K562 (cell line): ENCODE results near the gene HOXB6. TPM values are rescaled to one million over a fixed set of nuclear protein-coding genes. Genes with fewer than 3 reads are reported as not detected.

Experiments used
- ATAC-seq: fragments of 200-7000 bp; cut with Tn5 transposase; 3 replicates; pipeline ENCODE4 v1.9.1; 2020; ENCODE audit warnings: moderate library complexity
- BruUV-seq: library from RNA; stranded (reverse); fragments of 400-500 nt; replicated peaks from 2 replicates; lab custom pipeline; 2021; lab: Mats Ljungman, UMichigan
- CTCF ChIA-PET: fragments of 300-600 bp; formaldehyde crosslinking; extraction: SDS; loops from one replicate; lab custom pipeline; 2021; ENCODE audit warnings: low intra/inter-chr PET ratio; lab: Yijun Ruan, JAX
- POLR2A ChIA-PET: fragments of 300-600, 350-650 bp; sonication (Branson Sonifier 250); formaldehyde crosslinking; extraction: SDS; loops from one replicate; lab custom pipeline; 2021; ENCODE audit warnings: antibody characterized with exemption, inconsistent platforms; lab: Yijun Ruan, JAX
- DNase-seq, 4 experiments: peaks; one replicate each; pipeline versions ENCODE4 v3.0.0 to v3.0.0-alpha.2; 2011 to 2018; ENCODE audit warnings: low spot score in 3 of 4, mixed read lengths in 3 of 4; ENCODE audit errors: extremely low read depth in 1 of 4
- FAIRE-seq: peaks from 2 replicates; lab custom pipeline; 2011; peaks lifted over from hg19 to GRCh38; lab: Jason Lieb, UNC
- H2AFZ ChIP-seq: 2 replicates; pipeline ENCODE4 v1.6.0; 2011; ENCODE audit warnings: low read depth, low read length, control low read depth, inconsistent platforms
- H3K27ac ChIP-seq: fragments of 200-600 bp; 3 replicates; pipeline ENCODE4 v1.8.0; 2011; ENCODE audit warnings: low read depth, mild to moderate bottlenecking, control low read depth, inconsistent platforms, low read length, moderate library complexity, mixed read lengths; ENCODE audit errors: extremely low read depth
- H3K27me3 ChIP-seq, 2 experiments: fragments of 300-600 bp in 1 of 2; 2 replicates in 1 of 2; 3 replicates in 1 of 2; pipeline versions ENCODE4 v1.6.0 to v1.8.0; 2011; ENCODE audit warnings: inconsistent platforms in 2 of 2, low read length in 2 of 2, mild to moderate bottlenecking in 1 of 2, mixed read lengths in 1 of 2, moderate library complexity in 1 of 2; ENCODE audit not compliant: control insufficient read depth in 2 of 2, insufficient read depth in 2 of 2
- H3K36me3 ChIP-seq: fragments of 300-600 bp; 3 replicates; pipeline ENCODE4 v1.8.0; 2011; ENCODE audit warnings: mild to moderate bottlenecking, low read length, inconsistent platforms; ENCODE audit not compliant: control insufficient read depth, insufficient read depth
- H3K4me1 ChIP-seq, 2 experiments: fragments of 200-600 bp in 1 of 2; replicated peaks in 1 of 2; 2 replicates in 1 of 2; 3 replicates in 1 of 2; pipeline versions ENCODE4 v1.5.1 to v1.8.0; 2011; ENCODE audit warnings: inconsistent platforms in 2 of 2, low read length in 2 of 2, mild to moderate bottlenecking in 1 of 2, mixed read lengths in 1 of 2, moderate library complexity in 1 of 2; ENCODE audit not compliant: control insufficient read depth in 2 of 2, insufficient read depth in 2 of 2
- H3K4me2 ChIP-seq: 2 replicates; pipeline ENCODE4 v1.6.1; 2011; ENCODE audit warnings: low read length, control low read depth, inconsistent platforms, mixed read lengths; ENCODE audit not compliant: insufficient read depth
- H3K4me3 ChIP-seq: fragments of 200-600 bp; sonication (generic), shearing (Covaris generic); 2 replicates; pipeline ENCODE4 v1.5.1; 2016; ENCODE audit warnings: control low read depth, inconsistent platforms
- H3K79me2 ChIP-seq: fragments of 200-600 bp; 3 replicates; pipeline ENCODE4 v1.8.0; 2011; ENCODE audit warnings: low read length, inconsistent platforms; ENCODE audit not compliant: control insufficient read depth, insufficient read depth
- H3K9ac ChIP-seq, 2 experiments: 2 replicates each; pipeline versions ENCODE4 v1.6.0 to v1.6.1; 2011; ENCODE audit warnings: low read depth in 2 of 2, low read length in 2 of 2, control low read depth in 1 of 2, inconsistent platforms in 1 of 2, mild to moderate bottlenecking in 1 of 2, mixed read lengths in 1 of 2; ENCODE audit not compliant: insufficient read depth in 1 of 2
- H3K9me1 ChIP-seq: one replicate; pipeline ENCODE4 v1.6.0; 2011; ENCODE audit warnings: inconsistent platforms, mild to moderate bottlenecking, low read length, moderate library complexity; ENCODE audit not compliant: control insufficient read depth, insufficient read depth
- H3K9me3 ChIP-seq: replicated peaks from 2 replicates; pipeline ENCODE4 v1.5.1; 2011; ENCODE audit warnings: low read depth, low read length, inconsistent platforms; ENCODE audit not compliant: control insufficient read depth, insufficient read depth
- H4K20me1 ChIP-seq: replicated peaks from 2 replicates; pipeline ENCODE4 v1.6.1; 2011; ENCODE audit warnings: low read length, inconsistent platforms, mixed read lengths; ENCODE audit not compliant: control insufficient read depth, insufficient read depth
- BRCA1 ChIP-seq, 2 experiments: fragments of 450-650 bp in 1 of 2; sonication (generic) in 1 of 2; formaldehyde crosslinking in 1 of 2; IDR thresholded peaks; 2 replicates each; pipeline versions ENCODE4 v1.5.0 to v1.6.1; 2017 to 2020; ENCODE audit warnings: mild to moderate bottlenecking in 1 of 2, missing genetic modification reagents in 1 of 2
- GATAD2A ChIP-seq: fragments of 450-650 bp; IDR thresholded peaks from 2 replicates; pipeline ENCODE4 v1.6.1; 2017
- NFRKB ChIP-seq: fragments of 450-650 bp; IDR thresholded peaks from 2 replicates; pipeline ENCODE4 v1.6.1; 2016; ENCODE audit warnings: low read depth
- PCBP1 ChIP-seq: fragments of 200-400 bp; formaldehyde crosslinking; IDR thresholded peaks from 2 replicates; pipeline ENCODE4 v1.6.1; 2018; ENCODE audit warnings: mild to moderate bottlenecking, low read depth, low read length; ENCODE audit not compliant: poor library complexity, severe bottlenecking
- POLR3G ChIP-seq: IDR thresholded peaks from 2 replicates; pipeline ENCODE4 v1.6.1; 2011; ENCODE audit not compliant: insufficient read length, insufficient replicate concordance; ENCODE audit errors: extremely low read depth
- SPI1 ChIP-seq: IDR thresholded peaks from 2 replicates; pipeline ENCODE4 v1.6.1; 2011; ENCODE audit warnings: low read depth, low read length, control low read depth, borderline replicate concordance
- WGBS: fragments of 100-300 bp; shearing (Covaris generic); methylation state at CpG from one replicate; pipeline ENCODE4 v1.1.6; 2016; ENCODE audit warnings: low coverage, mixed read lengths; ENCODE audit not compliant: insufficient coverage; ENCODE audit errors: missing lambda C conversion rate; 5-methylcytosine and 5-hydroxymethylcytosine counted together
- in situ Hi-C: fragments of 300-500 bp; cut with MboI; formaldehyde crosslinking; loops from 4 replicates; pipeline ENCODE4 v1.15.0; 2018; ENCODE audit warnings: inconsistent platforms, mixed read lengths
- intact Hi-C: fragments of 100-400 bp; cut with micrococcal nuclease; formaldehyde crosslinking; loops from 2 replicates; pipeline ENCODE4 v1.14.2; 2022
- polyA plus RNA-seq, 8 experiments: library from polyadenylated mRNA; depleted of rRNA in 4 of 8; stranded (reverse) in 5 of 8; unstranded in 3 of 8; fragments of >200 nt; fragmentation: Nextera tagmentation in 2 of 8; fragmentation: Illumina TruSeq in 1 of 8; extraction: Ambion mirVana in 2 of 8; extraction: Trizol in 1 of 8; gene quantifications; 2 replicates each; pipeline versions ENCODE4 v1.2.1 to v1.2.3, GENCODE V29; 2011 to 2014; ENCODE audit warnings: inconsistent platforms in 1 of 8, missing spikeins in 1 of 8
- total RNA-seq, 7 experiments: library from RNA; depleted of rRNA in 6 of 7; stranded (reverse); fragments of >200 nt in 6 of 7; fragmentation: Illumina TruSeq in 2 of 7; extraction: Trizol in 2 of 7; gene quantifications; 2 replicates each; pipeline versions ENCODE4 v1.2.1 to v1.2.3, GENCODE V29; 2011 to 2021; ENCODE audit warnings: low replicate concordance in 1 of 7
- TF ChIP-seq, protein P1 (sequence below): fragments of 450-650 bp; IDR thresholded peaks from 2 replicates; pipeline ENCODE4 v1.6.1; 2016; ENCODE audit warnings: antibody characterized with exemption
- TF ChIP-seq, protein P2 (sequence below), 3 experiments: fragments of 200-800 bp in 1 of 3; sonication (Bioruptor generic) in 1 of 3; sonication (generic) in 1 of 3; formaldehyde crosslinking in 1 of 3; IDR thresholded peaks; 2 replicates each; pipeline versions ENCODE4 v1.6.1 to v1.8.0; 2016 to 2022; ENCODE audit warnings: mild to moderate bottlenecking in 2 of 3, missing compliant biosample characterization in 2 of 3, missing genetic modification characterization in 2 of 3, missing genetic modification reagents in 1 of 3
- TF ChIP-seq, protein P3 (sequence below): sonication (generic); formaldehyde crosslinking; IDR thresholded peaks from 2 replicates; pipeline ENCODE4 v1.8.1; 2023; ENCODE audit warnings: mild to moderate bottlenecking, missing genetic modification reagents
- TF ChIP-seq, protein P4 (sequence below): sonication (generic); formaldehyde crosslinking; IDR thresholded peaks from 2 replicates; pipeline ENCODE4 v1.4.0; 2020; ENCODE audit warnings: mild to moderate bottlenecking, missing genetic modification reagents
- TF ChIP-seq, protein P5 (sequence below), 2 experiments: fragments of 250-450 bp in 1 of 2; fragments of 450-650 bp in 1 of 2; sonication (Bioruptor Pico) in 1 of 2; IDR thresholded peaks; 2 replicates each; pipeline versions ENCODE4 v1.6.1 to v1.8.0; 2016 to 2021; ENCODE audit warnings: mild to moderate bottlenecking in 2 of 2, moderate library complexity in 2 of 2, missing compliant biosample characterization in 1 of 2, missing genetic modification characterization in 1 of 2

The HOXB6 gene
- total and polyA plus RNA-seq, 9 of the 15 experiments (the other 6 are each of a cell fraction or from before 2014, with no cell fraction given), result 1.2 to 14.8 (median 4.9) TPM

DNA sequence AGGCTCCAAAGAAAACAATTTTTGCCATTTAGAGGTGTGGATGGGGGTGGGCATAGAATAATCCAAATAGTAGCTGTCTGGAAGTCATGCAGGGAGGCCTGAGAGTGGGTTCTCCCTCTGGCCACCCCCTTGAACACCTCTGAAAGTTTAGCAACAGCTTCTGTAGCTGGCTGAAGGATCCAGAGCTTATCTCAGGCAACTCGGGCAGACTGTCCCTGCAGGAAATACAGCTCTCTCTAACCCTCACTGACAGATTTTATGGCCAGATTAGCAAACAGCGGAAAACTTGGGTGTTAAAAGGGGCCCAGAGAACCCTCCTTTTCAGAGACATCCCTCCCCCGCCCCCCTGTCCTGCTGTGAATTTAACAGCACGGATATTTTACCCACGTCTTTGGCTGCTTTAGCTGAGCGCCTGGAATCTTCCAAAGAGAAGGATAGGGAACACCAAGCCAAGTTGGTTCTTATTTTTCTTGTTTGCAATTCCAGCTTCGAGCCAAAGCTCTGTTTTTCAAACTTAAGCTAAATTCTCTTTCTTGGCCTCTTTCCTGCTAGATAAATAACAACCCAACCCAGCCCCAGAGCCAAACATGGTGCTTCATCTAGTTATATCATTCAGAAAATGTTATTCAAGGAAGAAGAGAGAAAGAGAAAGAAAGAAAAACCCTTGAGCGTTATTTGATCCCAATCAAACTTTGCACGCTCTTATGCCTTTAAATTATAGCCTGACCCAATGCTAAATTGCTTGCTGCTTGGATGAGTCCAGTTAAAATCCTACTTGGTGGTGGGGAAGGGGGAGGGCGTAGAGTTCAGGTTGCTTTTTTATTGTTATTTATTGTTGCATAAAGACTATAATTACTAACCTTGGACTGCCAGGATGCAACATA, 57.6 kb downstream of the HOXB6 start:
- H3K36me3 ChIP-seq, result peaks cover 45% of the 10 kb centered on the region; the same call in 2 of the 3 replicates
- H3K4me1 ChIP-seq, result peaks cover 36 to 40% of the 10 kb centered on the region in 2 experiments
- no peaks in the 10 kb centered on the region for H3K27me3 ChIP-seq
- POLR2A ChIA-PET, result interaction anchor here (0.6 to 2.2 kb wide), 24 partner anchors 8 to 298 kb away, joined by 3 to 12 read pairs (median 5); no protein-coding TSS in a partner anchor
- BruUV-seq, result TSS peak; percentile 26
- peaks cover 76% of the 10 kb centered on the region for H3K79me2 ChIP-seq
- peak overlapping the region; percentile 82 to 93; a peak in 3 of 4 replicates for H3K9ac ChIP-seq
- no peaks in the 10 kb centered on the region for H3K9me1 ChIP-seq
- peak overlapping the region; percentile 95 for H3K27ac ChIP-seq
- peak overlapping the region; percentile 81 for H3K4me2 ChIP-seq
- H4K20me1 ChIP-seq, result no peaks in the 10 kb centered on the region
- no peaks in the 10 kb centered on the region for H3K9me3 ChIP-seq
- ATAC-seq (peak; percentile 63), DNase-seq (peak; percentile 58 to 94 (median 74)), FAIRE-seq (peak; percentile 99)
- in situ Hi-C loops (no loop called here), intact Hi-C loops (loop anchor here (1.0 to 2.0 kb wide), 2 partner anchors 32 to 80 kb away; partner anchors contain the start of gene HOXB9)
- H2AFZ ChIP-seq, result peak overlapping the region; percentile 73; the same call in 1 of the 2 replicates
- 2% methylated on average over 10 of the region's 10 CpGs for WGBS
- H3K4me3 ChIP-seq, result peak overlapping the region; percentile 36
- CTCF ChIA-PET, result no interaction called here
- no peak for TF ChIP-seq PCBP1
- TF ChIP-seq POLR3G, result no peak
- no peak for TF ChIP-seq BRCA1 (IDR thresholded peaks at IDR 0.05)
- TF ChIP-seq BRCA1 (CRISPR knock-in tag; IDR thresholded peaks at IDR 0.05), result no peak
- TF ChIP-seq, protein P1, sequence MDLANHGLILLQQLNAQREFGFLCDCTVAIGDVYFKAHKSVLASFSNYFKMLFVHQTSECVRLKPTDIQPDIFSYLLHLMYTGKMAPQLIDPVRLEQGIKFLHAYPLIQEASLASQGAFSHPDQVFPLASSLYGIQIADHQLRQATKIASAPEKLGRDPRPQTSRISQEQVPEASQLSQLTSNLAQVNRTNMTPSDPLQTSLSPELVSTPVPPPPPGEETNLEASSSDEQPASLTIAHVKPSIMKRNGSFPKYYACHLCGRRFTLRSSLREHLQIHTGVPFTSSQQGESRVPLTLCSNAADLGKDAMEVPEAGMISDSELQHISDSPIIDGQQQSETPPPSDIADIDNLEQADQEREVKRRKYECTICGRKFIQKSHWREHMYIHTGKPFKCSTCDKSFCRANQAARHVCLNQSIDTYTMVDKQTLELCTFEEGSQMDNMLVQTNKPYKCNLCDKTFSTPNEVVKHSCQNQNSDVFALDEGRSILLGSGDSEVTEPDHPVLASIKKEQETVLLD, result peak; percentile 58; the same call in 1 of the 2 replicates
- TF ChIP-seq, protein P2, sequence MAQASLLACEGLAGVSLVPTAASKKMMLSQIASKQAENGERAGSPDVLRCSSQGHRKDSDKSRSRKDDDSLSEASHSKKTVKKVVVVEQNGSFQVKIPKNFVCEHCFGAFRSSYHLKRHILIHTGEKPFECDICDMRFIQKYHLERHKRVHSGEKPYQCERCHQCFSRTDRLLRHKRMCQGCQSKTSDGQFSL (CRISPR knock-in tag; IDR thresholded peaks at IDR 0.05), result 0 out of 2 replicates have a peak, but pooled peaks have one; percentile 32
- TF ChIP-seq, protein P2 (tag; IDR thresholded peaks at IDR 0.05), result 0 out of 4 replicates have a peak, but pooled peaks of 1 of the 2 experiments have one; percentile 12
- TF ChIP-seq, protein P3, sequence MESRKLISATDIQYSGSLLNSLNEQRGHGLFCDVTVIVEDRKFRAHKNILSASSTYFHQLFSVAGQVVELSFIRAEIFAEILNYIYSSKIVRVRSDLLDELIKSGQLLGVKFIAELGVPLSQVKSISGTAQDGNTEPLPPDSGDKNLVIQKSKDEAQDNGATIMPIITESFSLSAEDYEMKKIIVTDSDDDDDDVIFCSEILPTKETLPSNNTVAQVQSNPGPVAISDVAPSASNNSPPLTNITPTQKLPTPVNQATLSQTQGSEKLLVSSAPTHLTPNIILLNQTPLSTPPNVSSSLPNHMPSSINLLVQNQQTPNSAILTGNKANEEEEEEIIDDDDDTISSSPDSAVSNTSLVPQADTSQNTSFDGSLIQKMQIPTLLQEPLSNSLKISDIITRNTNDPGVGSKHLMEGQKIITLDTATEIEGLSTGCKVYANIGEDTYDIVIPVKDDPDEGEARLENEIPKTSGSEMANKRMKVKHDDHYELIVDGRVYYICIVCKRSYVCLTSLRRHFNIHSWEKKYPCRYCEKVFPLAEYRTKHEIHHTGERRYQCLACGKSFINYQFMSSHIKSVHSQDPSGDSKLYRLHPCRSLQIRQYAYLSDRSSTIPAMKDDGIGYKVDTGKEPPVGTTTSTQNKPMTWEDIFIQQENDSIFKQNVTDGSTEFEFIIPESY (CRISPR knock-in tag), result no peak
- TF ChIP-seq, protein P4, sequence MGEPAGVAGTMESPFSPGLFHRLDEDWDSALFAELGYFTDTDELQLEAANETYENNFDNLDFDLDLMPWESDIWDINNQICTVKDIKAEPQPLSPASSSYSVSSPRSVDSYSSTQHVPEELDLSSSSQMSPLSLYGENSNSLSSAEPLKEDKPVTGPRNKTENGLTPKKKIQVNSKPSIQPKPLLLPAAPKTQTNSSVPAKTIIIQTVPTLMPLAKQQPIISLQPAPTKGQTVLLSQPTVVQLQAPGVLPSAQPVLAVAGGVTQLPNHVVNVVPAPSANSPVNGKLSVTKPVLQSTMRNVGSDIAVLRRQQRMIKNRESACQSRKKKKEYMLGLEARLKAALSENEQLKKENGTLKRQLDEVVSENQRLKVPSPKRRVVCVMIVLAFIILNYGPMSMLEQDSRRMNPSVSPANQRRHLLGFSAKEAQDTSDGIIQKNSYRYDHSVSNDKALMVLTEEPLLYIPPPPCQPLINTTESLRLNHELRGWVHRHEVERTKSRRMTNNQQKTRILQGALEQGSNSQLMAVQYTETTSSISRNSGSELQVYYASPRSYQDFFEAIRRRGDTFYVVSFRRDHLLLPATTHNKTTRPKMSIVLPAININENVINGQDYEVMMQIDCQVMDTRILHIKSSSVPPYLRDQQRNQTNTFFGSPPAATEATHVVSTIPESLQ (CRISPR knock-in tag), result no peak
- TF ChIP-seq, protein P5, sequence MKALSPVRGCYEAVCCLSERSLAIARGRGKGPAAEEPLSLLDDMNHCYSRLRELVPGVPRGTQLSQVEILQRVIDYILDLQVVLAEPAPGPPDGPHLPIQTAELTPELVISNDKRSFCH (CRISPR knock-in tag; IDR thresholded peaks at IDR 0.05), result no peak
- TF ChIP-seq, protein P5 (tag; IDR thresholded peaks at IDR 0.05), result no peak
- TF ChIP-seq SPI1, result no peak
- TF ChIP-seq GATAD2A, result peak; percentile 77
- no peak; the same call in 1 of the 2 replicates for TF ChIP-seq NFRKB
